Measurements from ENCODE around the gene LCP2.

Gene LCP2

DNA sequence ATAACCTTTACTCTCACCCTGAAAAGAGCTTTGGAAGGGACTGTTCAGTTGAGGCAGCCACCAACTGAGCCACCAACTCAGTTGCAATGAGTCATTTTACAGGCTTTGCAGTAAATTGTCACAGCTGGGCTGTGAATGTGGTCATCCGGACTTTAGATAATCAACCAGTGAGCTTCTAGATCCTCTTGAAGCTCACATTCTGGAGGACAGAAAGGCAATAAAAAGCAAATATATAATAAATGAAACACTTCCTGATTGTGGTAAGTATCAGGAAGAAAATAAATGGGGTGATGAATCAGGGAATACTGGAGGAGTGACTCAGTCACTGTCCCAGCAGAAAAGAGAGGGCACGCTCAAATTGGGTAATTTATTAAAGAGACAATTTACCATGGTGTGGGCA, 78.0 kb downstream of the LCP2 start:
- Mint-ChIP-seq H3K9me3 (no peaks in the 10 kb centered on the region), H3K27ac (no peak overlapping the region), H3K27me3 (ENCODE audit: low read depth) (peaks cover 11% of the 10 kb centered on the region), H3K4me1 (peaks cover 35% of the 10 kb centered on the region), H3K4me3 (no peak overlapping the region), H3K36me3 (ENCODE audit: low read depth) (no peaks in the 10 kb centered on the region)
- TF ChIP-seq, protein P1, sequence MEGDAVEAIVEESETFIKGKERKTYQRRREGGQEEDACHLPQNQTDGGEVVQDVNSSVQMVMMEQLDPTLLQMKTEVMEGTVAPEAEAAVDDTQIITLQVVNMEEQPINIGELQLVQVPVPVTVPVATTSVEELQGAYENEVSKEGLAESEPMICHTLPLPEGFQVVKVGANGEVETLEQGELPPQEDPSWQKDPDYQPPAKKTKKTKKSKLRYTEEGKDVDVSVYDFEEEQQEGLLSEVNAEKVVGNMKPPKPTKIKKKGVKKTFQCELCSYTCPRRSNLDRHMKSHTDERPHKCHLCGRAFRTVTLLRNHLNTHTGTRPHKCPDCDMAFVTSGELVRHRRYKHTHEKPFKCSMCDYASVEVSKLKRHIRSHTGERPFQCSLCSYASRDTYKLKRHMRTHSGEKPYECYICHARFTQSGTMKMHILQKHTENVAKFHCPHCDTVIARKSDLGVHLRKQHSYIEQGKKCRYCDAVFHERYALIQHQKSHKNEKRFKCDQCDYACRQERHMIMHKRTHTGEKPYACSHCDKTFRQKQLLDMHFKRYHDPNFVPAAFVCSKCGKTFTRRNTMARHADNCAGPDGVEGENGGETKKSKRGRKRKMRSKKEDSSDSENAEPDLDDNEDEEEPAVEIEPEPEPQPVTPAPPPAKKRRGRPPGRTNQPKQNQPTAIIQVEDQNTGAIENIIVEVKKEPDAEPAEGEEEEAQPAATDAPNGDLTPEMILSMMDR (IDR thresholded peaks at IDR 0.05; ENCODE audit: unreplicated experiment in 3 of 3), result no peak

DNA sequence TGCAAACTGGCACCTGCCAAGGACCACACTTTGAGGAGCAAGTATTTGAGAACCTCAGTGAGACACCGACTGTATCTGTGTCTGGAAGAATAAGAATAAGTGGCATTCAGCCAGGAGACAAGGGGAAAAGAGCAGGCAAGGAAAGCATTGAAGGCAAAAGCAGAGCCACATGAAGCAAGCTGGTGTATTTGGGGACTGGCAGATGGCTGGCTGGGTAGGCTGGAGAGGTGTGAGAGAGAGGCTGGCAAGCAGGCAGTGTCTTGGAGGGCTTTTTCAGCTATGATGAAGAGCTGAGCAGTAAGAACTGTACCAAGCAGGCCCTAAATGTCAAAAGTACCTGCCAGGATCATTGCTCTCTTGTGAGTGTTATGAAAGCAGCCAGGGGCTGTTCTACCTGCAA, 78.9 kb downstream of the LCP2 start:
- Mint-ChIP-seq H3K9me3 (peaks cover 2% of the 10 kb centered on the region), H3K36me3 (ENCODE audit: low read depth) (no peaks in the 10 kb centered on the region), H3K27me3 (ENCODE audit: low read depth) (peaks cover 11% of the 10 kb centered on the region)

DNA sequence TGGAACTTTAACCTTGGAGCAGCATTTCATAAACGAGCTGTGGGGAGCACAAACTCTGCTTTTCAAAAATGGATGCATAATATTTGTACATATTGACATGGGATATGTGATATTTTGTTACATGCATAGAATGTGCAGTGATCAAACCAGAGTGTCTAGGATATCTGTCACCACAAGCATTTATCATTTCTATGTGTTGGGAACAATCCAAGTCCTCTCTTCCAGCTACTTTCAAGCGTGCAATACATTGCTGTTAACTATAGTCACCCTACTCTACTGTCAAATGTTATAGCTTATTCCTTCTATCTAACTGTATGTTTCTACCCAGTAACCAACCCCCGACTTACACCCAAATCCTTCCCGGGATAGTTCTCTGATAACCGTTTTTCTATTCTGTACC, 79.7 kb downstream of the LCP2 start:
- Mint-ChIP-seq H3K27ac (no peak overlapping the region), H3K4me3 (no peak overlapping the region), H3K27me3 (ENCODE audit: low read depth) (peaks cover 11% of the 10 kb centered on the region), H3K36me3 (ENCODE audit: low read depth) (no peaks in the 10 kb centered on the region), H3K4me1 (peaks cover 18% of the 10 kb centered on the region), H3K9me3 (peaks cover 2% of the 10 kb centered on the region)
- TF ChIP-seq, protein P1 (IDR thresholded peaks at IDR 0.05; ENCODE audit: unreplicated experiment in 3 of 3), result no peak

More for the DNA sequence above, 78.9 kb downstream of the LCP2 start:
- TF ChIP-seq, protein P1 (IDR thresholded peaks at IDR 0.05; ENCODE audit: unreplicated experiment in 3 of 3), result no peak
- Mint-ChIP-seq H3K4me1 (peaks cover 26% of the 10 kb centered on the region), H3K27ac (no peak overlapping the region), H3K4me3 (no peak overlapping the region)

DNA sequence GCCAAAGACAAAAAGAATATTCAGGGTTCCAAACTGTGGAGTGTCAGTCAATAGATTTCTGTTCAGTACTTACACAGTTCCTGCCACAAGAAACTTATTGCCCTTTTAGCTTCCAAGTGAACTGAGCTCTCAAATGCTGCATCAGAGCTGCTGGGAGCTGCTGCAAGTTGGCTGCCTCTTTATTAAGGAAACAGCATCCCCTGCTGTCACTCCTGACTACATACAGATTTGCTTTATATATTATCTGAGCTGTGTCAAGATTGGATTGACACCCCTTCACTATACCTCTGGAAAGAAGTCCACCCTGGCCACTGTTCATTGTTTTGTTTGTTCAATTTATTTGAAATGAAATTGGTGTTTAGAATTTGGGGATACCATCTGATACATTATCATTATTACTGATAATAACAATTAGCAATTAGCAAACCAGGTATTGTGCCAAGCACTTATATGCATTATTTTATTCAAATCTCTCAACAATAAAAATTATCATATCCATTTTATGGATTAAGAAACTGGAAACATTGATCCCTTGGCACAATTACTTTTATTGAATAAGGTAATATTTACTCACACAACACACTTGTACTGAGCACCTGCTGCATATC, 81.2 kb downstream of the LCP2 start:
- Mint-ChIP-seq H3K4me3 (no peak overlapping the region), H3K9me3 (peaks cover 2% of the 10 kb centered on the region), H3K27me3 (ENCODE audit: low read depth) (peaks cover 11% of the 10 kb centered on the region), H3K27ac (no peak overlapping the region), H3K36me3 (ENCODE audit: low read depth) (no peaks in the 10 kb centered on the region), H3K4me1 (peaks cover 9% of the 10 kb centered on the region)
- TF ChIP-seq, protein P1 (IDR thresholded peaks at IDR 0.05; ENCODE audit: unreplicated experiment in 3 of 3), result peak; percentile 68 to 79 (median 72)

DNA sequence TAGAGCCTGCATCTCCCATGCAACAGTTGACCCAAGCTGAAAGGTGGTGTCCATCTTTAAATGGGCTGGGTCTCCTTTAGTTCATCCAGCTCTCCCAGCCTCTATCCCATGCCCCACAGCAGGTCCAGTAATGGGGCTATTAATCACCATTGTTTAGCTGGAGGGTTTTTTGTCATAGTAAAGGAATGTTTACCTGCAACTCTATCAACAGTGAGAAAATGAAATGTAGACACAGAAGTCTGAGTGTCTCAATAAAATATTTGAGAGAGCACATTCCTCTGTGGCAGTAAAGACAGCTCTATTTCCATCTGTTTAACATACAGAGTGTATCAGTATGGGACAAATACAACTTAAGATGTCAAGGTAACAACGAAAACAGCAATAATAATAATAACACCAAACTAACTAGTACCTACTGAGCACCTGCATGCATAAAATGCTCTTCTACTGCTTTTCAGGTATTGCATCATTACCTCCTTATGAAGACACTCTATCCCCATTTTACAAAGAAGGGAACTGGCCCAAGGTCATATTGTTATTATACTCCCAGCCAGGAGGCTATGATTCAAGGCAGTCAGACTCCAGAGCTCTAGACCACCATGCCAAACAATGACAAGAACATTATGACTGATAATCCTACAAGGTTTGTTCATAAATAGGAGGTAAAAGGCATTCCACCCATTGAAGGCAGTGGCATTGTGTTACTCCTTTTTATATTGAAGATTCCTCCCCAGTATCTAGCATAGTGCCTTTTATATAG, 85.8 kb downstream of the LCP2 start:
- H3K4me3 Mint-ChIP-seq, result no peak overlapping the region
- TF ChIP-seq, protein P1 (IDR thresholded peaks at IDR 0.05; ENCODE audit: unreplicated experiment in 3 of 3), result no peak
- H3K27me3 Mint-ChIP-seq (ENCODE audit: low read depth), result peaks cover 5% of the 10 kb centered on the region
- H3K4me1 Mint-ChIP-seq, result peaks cover 4% of the 10 kb centered on the region
- H3K36me3 Mint-ChIP-seq (ENCODE audit: low read depth), result no peaks in the 10 kb centered on the region
- peaks cover 5% of the 10 kb centered on the region for H3K9me3 Mint-ChIP-seq
- no peak overlapping the region for H3K27ac Mint-ChIP-seq
